Measurements from ENCODE around the gene ZBTB16. TPM values are rescaled to one million over a fixed set of nuclear protein-coding genes. Genes with fewer than 3 reads are reported as not detected.

The ZBTB16 gene
- total and polyA plus RNA-seq, 2 of the 4 experiments (the other 2 are of a cell fraction): not detected

- Histone ChIP-seq H3K18ac (ENCODE audit: low read depth, low read length) (no peak overlapping the region), H2BK20ac (ENCODE audit: low read depth, low read length) (no peak overlapping the region), H3K27ac (ENCODE audit: insufficient read depth, low read length) (no peak overlapping the region), H3K9me3 (ENCODE audit: control insufficient read depth, insufficient read depth, low read length) (no peaks in the 10 kb centered on the region), H3K23ac (ENCODE audit: low read depth, low read length) (no peak overlapping the region), H3K4me1 (ENCODE audit: control insufficient read depth, insufficient read depth, low read length) (no peaks in the 10 kb centered on the region), H2AFZ (replicated peaks; ENCODE audit: low read length, poor library complexity) (no peak overlapping the region), H4K8ac (ENCODE audit: low read depth in 2 of 2, low read length in 2 of 2) (no peak overlapping the region), H3K4ac (ENCODE audit: low read depth, low read length) (no peak overlapping the region), H3K4me2 (ENCODE audit: low read depth, low read length) (no peak overlapping the region), H2BK5ac (ENCODE audit: low read depth, low read length, poor library complexity, severe bottlenecking) (no peak overlapping the region), H2AK5ac (ENCODE audit: low read depth, low read length) (no peak overlapping the region), H3K9ac (ENCODE audit: low read depth, low read length) (no peak overlapping the region), H2BK120ac (ENCODE audit: low read depth, low read length) (no peak overlapping the region), H3K79me1 (ENCODE audit: low read depth in 1 of 2, low read length in 2 of 2) (no peaks in the 10 kb centered on the region), H2BK15ac (ENCODE audit: low read depth, low read length) (no peak overlapping the region), H3K36me3 (ENCODE audit: control insufficient read depth, insufficient read depth, low read length) (no peaks in the 10 kb centered on the region), H3K56ac (ENCODE audit: extremely low read depth, insufficient read depth, low read length) (no peak overlapping the region), H3K4me3 (ENCODE audit: insufficient read depth, low read depth, low read length) (no peak overlapping the region), H3K27me3 (ENCODE audit: control insufficient read depth, insufficient read depth, low read length) (peaks cover 13% of the 10 kb centered on the region), H4K5ac (ENCODE audit: low read depth, low read length) (no peak overlapping the region), H4K91ac (ENCODE audit: insufficient read depth, low read depth, low read length) (no peak overlapping the region), H3K9me1 (ENCODE audit: insufficient read depth, low read length) (no peaks in the 10 kb centered on the region), H2AK9ac (replicated peaks; ENCODE audit: low read depth, low read length, poor library complexity) (no peak overlapping the region), H3K14ac (replicated peaks; ENCODE audit: low read depth, low read length) (no peak overlapping the region), H4K20me1 (ENCODE audit: insufficient read depth, low read length) (no peaks in the 10 kb centered on the region)
- WGBS, 2 experiments (ENCODE audit: extremely low coverage in 2 of 2, insufficient read length in 1 of 2): 78% methylated on average over 1 of the region's 2 CpGs; no CpG with 5 or more reads in 1 of the 2 experiments
- DNase-seq: no peak
- dilution Hi-C loops (cut with HindIII; ENCODE audit: low sequenced_read_pairs, unreplicated experiment) (no loop called here), in situ Hi-C loops (cut with MboI; ENCODE audit: low sequenced_read_pairs) (no loop called here), intact Hi-C loops (cut with micrococcal nuclease) (no loop called here)
- no peak for ATAC-seq (ENCODE audit: low read depth)
- ChIA-PET POLR2A (ENCODE audit: unreplicated experiment) (no interaction called here), CTCF (no interaction called here)
- no TSS peak for BruUV-seq (replicated peaks)
- TF ChIP-seq RAD21 (IDR thresholded peaks at IDR 0.05; ENCODE audit: low read length) (no peak), BHLHE40 (IDR thresholded peaks at IDR 0.05; ENCODE audit: low read depth, low read length) (no peak), MXI1 (IDR thresholded peaks at IDR 0.05; ENCODE audit: borderline replicate concordance, low read depth, low read length) (no peak), CEBPB (IDR thresholded peaks at IDR 0.05; ENCODE audit: low read depth, low read length) (no peak), CHD1 (IDR thresholded peaks at IDR 0.05; ENCODE audit: low read depth, low read length) (no peak), FOS (IDR thresholded peaks at IDR 0.05; ENCODE audit: low read depth, low read length) (no peak)
Measured at GRCh38 chr11:114216796-114217180, 157.3 kb downstream of the ZBTB16 start.

All from IMR-90 (cell line).